GM23338 (cell line): Measurements from ENCODE around the gene DLG5.

Experiments
- CTCF ChIP-seq, 2 experiments: fragments of 200-600 bp in 1 of 2; sonication (generic) in 1 of 2; conservative IDR thresholded peaks; 2 replicates each; pipeline versions ENCODE4 v1.5.1 to v1.6.1; 2016 to 2017; ENCODE audit warnings: antibody characterized with exemption in 2 of 2, low read depth in 2 of 2, mild to moderate bottlenecking in 2 of 2, moderate library complexity in 1 of 2
- EZH2 ChIP-seq: fragments of 200-600 bp; sonication (generic); IDR thresholded peaks from one replicate; pipeline ENCODE4 v1.8.0; 2017; ENCODE audit warnings: antibody characterized with exemption, mild to moderate bottlenecking, low read depth; ENCODE audit not compliant: unreplicated experiment
- EZH2phosphoT487 ChIP-seq: fragments of 200-600 bp; sonication (generic); IDR thresholded peaks from one replicate; pipeline ENCODE4 v1.8.1; 2018; ENCODE audit warnings: antibody characterized with exemption; ENCODE audit not compliant: unreplicated experiment
- POLR2AphosphoS5 ChIP-seq: IDR thresholded peaks from 2 replicates; pipeline ENCODE4 v1.6.1; 2016; ENCODE audit warnings: antibody characterized with exemption, low read depth
- REST ChIP-seq: IDR thresholded peaks from one replicate; pipeline ENCODE4 v1.6.1; 2018; ENCODE audit warnings: antibody characterized with exemption; ENCODE audit not compliant: unreplicated experiment
- STAT1 ChIP-seq: IDR thresholded peaks from one replicate; pipeline ENCODE4 v1.6.1; 2016; ENCODE audit warnings: antibody characterized with exemption; ENCODE audit not compliant: unreplicated experiment
- ZNF331 ChIP-seq: fragments of 250-450 bp; sonication (Bioruptor Pico); IDR thresholded peaks from 2 replicates; pipeline ENCODE4 v1.5.0; 2020; ENCODE audit warnings: low read depth, mild to moderate bottlenecking, moderate library complexity

- no peak for TF ChIP-seq CTCF (conservative IDR thresholded peaks at IDR 0.05; ENCODE audit: low read depth in 2 of 2)
- no peak for TF ChIP-seq POLR2AphosphoS5
- no peak for TF ChIP-seq ZNF331 (CRISPR knock-in tag)
- no peak for TF ChIP-seq EZH2phosphoT487
- TF ChIP-seq EZH2: no peak
- TF ChIP-seq REST: no peak
- no peak for TF ChIP-seq STAT1
These were observed 110.2 kb downstream of the DLG5 start for GRCh38 chr10:77816311-77816710.
